NCI-H2171 (cell line): ENCODE measurements around the gene APOLD1.
"Not testable (repeated sequence)": the region's sequence is repeated elsewhere in the genome, so short reads cannot be mapped to it uniquely, and the experiment has no call there.

Experiments
- DNase-seq: peaks from one replicate; lab custom pipeline; 2025; lab: John Stamatoyannopoulos, UW

APOLD1 gene

GRCh38 chr12:12807970-12808702, 22.7 kb downstream of the APOLD1 start:
- DNase-seq: no peak

- DNase-seq: no peak
Observed at GRCh38 chr12:12810553-12811021, 25.1 kb downstream of the APOLD1 start.

GRCh38 chr12:12811343-12811742, 25.9 kb downstream of the APOLD1 start:
- no peak for DNase-seq

- DNase-seq: no peak
Observed at GRCh38 chr12:12812174-12812573, 26.7 kb downstream of the APOLD1 start.

GRCh38 chr12:12812618-12813119, 27.2 kb downstream of the APOLD1 start:
- DNase-seq: no peak

GRCh38 chr12:12813120-12814101, 28.0 kb downstream of the APOLD1 start, which contains the start of gene DDX47:
TSS of gene DDX47 (plus strand) at chr12:12813346. CDS start at chr12:12813368, 22 bp downstream.
- peak; percentile 76 for DNase-seq

GRCh38 chr12:12817616-12818015, 32.2 kb downstream of the APOLD1 start:
- DNase-seq: no peak

GRCh38 chr12:12818701-12819100, 33.2 kb downstream of the APOLD1 start:
- no peak for DNase-seq

- no peak for DNase-seq
Observed at GRCh38 chr12:12819221-12819620, 33.8 kb downstream of the APOLD1 start.

GRCh38 chr12:12819752-12820311, 34.4 kb downstream of the APOLD1 start:
- DNase-seq: no peak

- not testable (repeated sequence) for DNase-seq
Observed at GRCh38 chr12:12820376-12820775, 34.9 kb downstream of the APOLD1 start.

- DNase-seq: no peak
Observed at GRCh38 chr12:12821975-12822374, 36.5 kb downstream of the APOLD1 start.

GRCh38 chr12:12822886-12823285, 37.4 kb downstream of the APOLD1 start:
- no peak for DNase-seq

- no peak for DNase-seq
Observed at GRCh38 chr12:12823300-12823699, 37.8 kb downstream of the APOLD1 start.

GRCh38 chr12:12823811-12824210, 38.4 kb downstream of the APOLD1 start:
- DNase-seq: no peak

GRCh38 chr12:12835378-12836146, 50.1 kb downstream of the APOLD1 start:
- no peak for DNase-seq

GRCh38 chr12:12836571-12836970, 51.1 kb downstream of the APOLD1 start:
- no peak for DNase-seq

- DNase-seq: no peak
Observed at GRCh38 chr12:12837025-12837812, 51.8 kb downstream of the APOLD1 start.

GRCh38 chr12:12837813-12838153, 52.3 kb downstream of the APOLD1 start:
- DNase-seq: no peak

GRCh38 chr12:12839003-12839395, 53.5 kb downstream of the APOLD1 start:
- DNase-seq: no peak

- DNase-seq: not testable (repeated sequence)
Observed at GRCh38 chr12:12839439-12839838, 54.0 kb downstream of the APOLD1 start.
